ENCODE data around the gene ZG16B. TPM values are rescaled to one million over a fixed set of nuclear protein-coding genes. Genes with fewer than 3 reads are reported as not detected.

The ZG16B gene
- total and polyA plus RNA-seq, 2 of the 8 experiments (the other 6 are each of a cell fraction or from before 2014, with no cell fraction given), result 0.11 TPM; not detected in 1

- no peaks in the 10 kb centered on the region for H3K23me2 ChIP-seq (ENCODE audit: low read depth, low read length)
- H2BK5ac ChIP-seq (ENCODE audit: low read depth, low read length), result no peak overlapping the region
- H3K23ac ChIP-seq (ENCODE audit: insufficient read length), result no peak overlapping the region
- no peak overlapping the region for H2AK5ac ChIP-seq (ENCODE audit: low read depth, low read length)
- H3K18ac ChIP-seq (ENCODE audit: extremely low read depth, low read length), result no peak overlapping the region
- H3K14ac ChIP-seq (ENCODE audit: insufficient read length), result no peak overlapping the region
- no peak overlapping the region for H2BK15ac ChIP-seq (ENCODE audit: low read length)
- peaks cover 0 to 7% (median 1%) of the 10 kb centered on the region in 4 experiments; a peak in 2 of 7 replicates for H3K4me1 ChIP-seq (replicated peaks in 1 of 4; ENCODE audit: control insufficient read depth in 3 of 4, insufficient read depth in 4 of 4, low read length in 3 of 4)
- FAIRE-seq (no peak), DNase-seq (ENCODE audit: low read depth in 1 of 2, low spot score in 2 of 2) (no peak)
- H4K8ac ChIP-seq (ENCODE audit: extremely low read depth, insufficient read depth, low read length), result no peak overlapping the region
- no peaks in the 10 kb centered on the region for H3K79me2 ChIP-seq (ENCODE audit: control insufficient read depth in 1 of 2, insufficient read depth in 2 of 2, low read length in 2 of 2)
- H3K27ac ChIP-seq (ENCODE audit: low read depth, low read length), result no peak overlapping the region
- no peaks in the 10 kb centered on the region for H3K79me1 ChIP-seq (ENCODE audit: low read depth, low read length)
- no peaks in the 10 kb centered on the region for H3K36me3 ChIP-seq (ENCODE audit: control insufficient read depth in 2 of 4, insufficient read depth in 4 of 4, low read length in 3 of 4)
- H3K4me2 ChIP-seq (ENCODE audit: insufficient read depth in 1 of 2, low read depth in 2 of 2, low read length in 2 of 2), result no peak overlapping the region
- peaks cover 0 to 2% (median 0%) of the 10 kb centered on the region in 4 experiments; a peak in 1 of 7 replicates for H3K27me3 ChIP-seq (replicated peaks in 1 of 4; ENCODE audit: control insufficient read depth in 3 of 4, extremely low read depth in 1 of 4, insufficient read depth in 3 of 4, low read length in 3 of 4)
- H4K91ac ChIP-seq (replicated peaks; ENCODE audit: insufficient read length, low read length), result no peak overlapping the region
- POLR2A ChIA-PET (ENCODE audit: partially characterized antibody), result interaction anchor here (0.9 kb wide), 1 partner anchor 49 kb away, joined by 4 read pairs; no protein-coding TSS in a partner anchor
- CTCF ChIA-PET (ENCODE audit: partially characterized antibody), result interaction anchor here (2.0 kb wide), 1 partner anchor 7 kb away, joined by 9 read pairs; the partner anchor contains the start of gene PRSS21
- H2BK120ac ChIP-seq (replicated peaks; ENCODE audit: low read depth, low read length), result no peak overlapping the region
- no peak overlapping the region for H3K4ac ChIP-seq (replicated peaks; ENCODE audit: insufficient read length, low read depth, low read length)
- H4K20me1 ChIP-seq (replicated peaks in 1 of 2; ENCODE audit: control insufficient read depth in 1 of 2, insufficient read depth in 2 of 2, low read length in 2 of 2), result peaks cover 0 to 2% of the 10 kb centered on the region in 2 experiments
- H4K5ac ChIP-seq (ENCODE audit: insufficient read length, low read depth, low read length), result no peak overlapping the region
- 89% methylated on average over 3 of the region's 3 CpGs; no CpG with 5 or more reads in 1 of the 2 experiments for WGBS, 2 experiments (ENCODE audit: extremely low coverage in 1 of 2, insufficient coverage in 1 of 2, insufficient read length in 1 of 2, insufficient replicate concordance in 2 of 2, low coverage in 1 of 2, low lambda C conversion rate in 2 of 2, missing lambda C conversion rate in 1 of 2)
- no peak overlapping the region for H2AFZ ChIP-seq (ENCODE audit: low read length)
- H2BK20ac ChIP-seq (ENCODE audit: low read length), result no peak overlapping the region
- no peak overlapping the region for H3K9ac ChIP-seq (replicated peaks in 1 of 4; ENCODE audit: extremely low read depth in 1 of 4, low read depth in 3 of 4, low read length in 3 of 4)
- H2BK12ac ChIP-seq (ENCODE audit: low read depth, low read length), result no peak overlapping the region
- no peak overlapping the region for H3K4me3 ChIP-seq (ENCODE audit: extremely low read depth in 1 of 4, insufficient read depth in 2 of 4, low read depth in 3 of 4, low read length in 4 of 4)
- H3K9me3 ChIP-seq (ENCODE audit: insufficient read depth in 2 of 2, low read depth in 1 of 2, low read length in 1 of 2), result peaks cover 7 to 18% of the 10 kb centered on the region in 2 experiments
- no peak overlapping the region for H3K56ac ChIP-seq (replicated peaks; ENCODE audit: insufficient read length, low read depth, low read length)
- no peak for TF ChIP-seq CREB1 (IDR thresholded peaks at IDR 0.05)
- no peak for TF ChIP-seq CBX5 (IDR thresholded peaks at IDR 0.05; ENCODE audit: low read depth, low read length)
- TF ChIP-seq SP1 (IDR thresholded peaks at IDR 0.05; ENCODE audit: low read depth, low read length), result no peak
- TF ChIP-seq SUZ12 (IDR thresholded peaks at IDR 0.05; ENCODE audit: low read length), result no peak
- TF ChIP-seq KDM1A (IDR thresholded peaks at IDR 0.05; ENCODE audit: borderline replicate concordance, low read length), result no peak
- TF ChIP-seq USF2 (IDR thresholded peaks at IDR 0.05; ENCODE audit: low read length), result no peak
- TF ChIP-seq TAF1 (IDR thresholded peaks at IDR 0.05; ENCODE audit: low read depth, low read length), result no peak
- TF ChIP-seq RAD21 (IDR thresholded peaks at IDR 0.05 in 1 of 2, conservative IDR thresholded peaks at IDR 0.05 in 1 of 2; ENCODE audit: low read depth in 2 of 2, low read length in 2 of 2), result no peak
- no peak for TF ChIP-seq EZH2 (IDR thresholded peaks at IDR 0.05; ENCODE audit: low read depth, low read length, severe bottlenecking)
- TF ChIP-seq NRF1 (IDR thresholded peaks at IDR 0.05; ENCODE audit: low read depth, low read length), result no peak
- no peak for TF ChIP-seq RXRA (IDR thresholded peaks at IDR 0.05; ENCODE audit: insufficient read depth, low read depth, low read length)
- TF ChIP-seq TAF7 (optimal IDR thresholded peaks at IDR 0.05; ENCODE audit: borderline replicate concordance, low read depth, low read length), result no peak
Measured at GRCh38 chr16:2809149-2809760, 20.8 kb upstream of the ZG16B start.

Measured in H1 (cell line).